HG03571 (cell line): Measurements from ENCODE around the gene DACH1.

ENCODE experiments used
- ATAC-seq: cut with Tn5 transposase; IDR thresholded peaks from one replicate; pipeline ENCODE4 v1.9.1; 2021; ENCODE audit not compliant: unreplicated experiment

DACH1 gene

GRCh38 chr13:71513411-71514033 is 353.5 kb downstream of the DACH1 start:
- ATAC-seq: no peak

GRCh38 chr13:71503781-71504180 is 363.2 kb downstream of the DACH1 start:
- ATAC-seq: no peak

DNA sequence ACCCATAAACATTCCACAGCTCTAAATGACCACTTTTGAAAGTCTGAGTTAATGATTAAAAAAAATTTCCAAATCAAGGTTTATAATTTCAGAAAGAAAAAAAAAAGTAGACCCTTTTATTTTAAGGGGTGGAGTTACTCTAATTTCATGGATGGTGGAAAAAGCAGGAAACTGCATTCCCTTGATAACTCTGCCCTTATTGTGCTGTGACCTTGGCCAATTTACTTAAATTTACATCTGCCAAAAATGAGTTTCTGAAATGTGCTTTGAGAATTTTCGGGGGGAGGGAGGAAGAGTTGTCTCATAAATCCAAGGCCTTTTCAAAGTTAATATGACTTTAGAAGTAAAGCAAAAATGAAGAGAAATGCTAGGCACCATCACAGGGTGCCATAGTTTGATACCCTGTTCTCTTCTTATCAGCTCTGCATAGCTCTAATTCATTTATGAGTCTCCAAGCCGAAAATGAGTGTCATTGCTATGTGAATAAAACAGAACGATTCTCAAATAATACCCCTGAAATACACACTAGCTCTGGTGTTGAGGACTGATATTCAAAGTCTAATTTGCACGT is 367.0 kb downstream of the DACH1 start:
- ATAC-seq: no peak

DNA sequence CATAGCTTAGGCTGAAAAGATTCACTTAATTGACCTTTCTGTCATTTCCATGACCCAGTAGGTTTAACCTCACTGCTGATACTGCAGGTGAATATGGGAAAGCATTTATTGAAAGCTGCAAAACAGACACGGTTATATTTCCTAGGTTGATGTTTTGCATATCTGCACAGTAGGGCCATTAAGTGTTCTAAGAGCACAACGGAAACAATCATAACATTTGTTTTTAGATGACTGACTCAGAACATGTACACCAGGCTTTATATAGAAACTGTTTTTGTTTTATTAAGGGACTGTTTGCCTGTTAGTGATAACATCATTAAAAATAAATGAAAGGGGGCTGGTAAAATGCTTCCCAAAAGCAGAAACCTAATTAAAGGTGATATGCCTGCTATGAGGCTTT is 367.8 kb downstream of the DACH1 start:
- ATAC-seq: no peak

DNA sequence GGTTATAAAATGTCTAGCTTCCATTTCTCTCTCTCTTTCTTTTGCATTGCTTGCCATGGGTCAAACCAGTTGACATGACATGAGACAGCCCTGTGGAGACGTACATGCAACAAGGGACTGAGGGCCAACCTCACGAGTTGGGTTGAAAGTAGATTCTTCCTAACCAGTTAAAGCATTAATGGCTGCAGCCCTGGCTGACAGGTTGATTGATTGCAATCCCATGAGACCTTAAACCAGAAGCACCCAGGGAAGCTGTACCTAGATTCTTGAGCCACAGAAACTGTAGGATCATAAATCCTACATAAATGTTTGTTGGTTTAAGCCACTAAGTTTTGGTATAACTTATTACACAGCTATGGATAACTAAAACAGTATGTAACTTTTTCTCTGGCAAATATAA is 373.8 kb downstream of the DACH1 start:
- no peak for ATAC-seq

GRCh38 chr13:71492346-71492871 is 374.6 kb downstream of the DACH1 start:
- no peak for ATAC-seq

GRCh38 chr13:71491010-71491409 is 376.0 kb downstream of the DACH1 start:
- ATAC-seq: no peak

- ATAC-seq: no peak
These were observed 378.0 kb downstream of the DACH1 start for GRCh38 chr13:71489041-71489440.

DNA sequence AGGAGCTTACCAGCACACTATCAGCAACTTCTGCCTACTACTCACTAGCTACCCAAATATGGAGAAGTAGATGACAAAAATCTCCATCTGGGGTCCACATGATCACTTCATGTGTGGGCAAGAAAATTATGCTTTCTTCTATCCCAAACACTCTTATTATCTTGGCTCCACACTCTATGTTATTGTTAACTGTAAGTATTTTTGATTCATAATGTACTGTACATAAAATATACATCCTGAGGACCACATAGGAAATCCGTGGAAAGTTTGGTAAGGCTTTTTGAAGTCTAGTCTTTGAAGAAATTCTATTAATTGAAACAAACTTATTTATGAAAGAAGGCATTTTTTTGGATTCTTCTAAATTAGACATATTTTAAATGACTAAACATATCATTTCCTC is 378.8 kb downstream of the DACH1 start:
- ATAC-seq: no peak

GRCh38 chr13:71485913-71486312 is 381.1 kb downstream of the DACH1 start:
- no peak for ATAC-seq

DNA sequence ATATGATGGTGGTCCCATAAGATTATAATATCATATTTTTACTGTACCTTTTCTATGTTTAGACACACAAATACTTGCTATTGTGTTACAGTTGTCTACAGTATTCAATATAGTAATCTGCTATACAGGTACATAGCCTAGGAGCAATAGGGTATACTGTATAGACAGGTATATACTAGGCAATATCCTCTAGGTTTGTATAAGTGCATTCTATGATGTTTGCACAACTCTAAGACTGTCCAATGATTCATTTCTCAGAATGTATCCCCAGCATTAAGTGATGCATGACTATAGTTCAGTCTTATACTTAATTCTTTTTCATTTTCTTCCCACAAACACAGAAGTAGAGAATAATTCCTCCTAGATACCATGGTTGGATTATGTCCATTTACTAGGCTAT is 383.3 kb downstream of the DACH1 start:
- ATAC-seq: no peak

DNA sequence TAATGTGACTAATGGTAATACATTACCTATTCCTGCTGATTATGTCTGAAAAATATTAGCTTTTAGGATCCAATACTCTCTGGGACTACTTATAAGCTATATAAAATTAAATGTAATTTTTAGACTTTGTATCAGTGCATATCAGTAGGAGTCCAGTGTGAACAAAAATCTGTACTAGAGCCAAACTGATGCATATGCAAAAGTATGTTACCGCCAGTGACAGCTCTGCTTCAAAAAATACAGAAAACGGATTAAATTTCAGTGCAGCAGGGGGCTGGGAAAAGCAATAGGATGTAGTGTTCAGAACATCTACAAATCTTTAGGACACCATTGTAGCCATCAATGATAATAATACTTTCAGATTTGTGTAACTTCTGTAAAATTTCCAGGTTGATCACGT is 385.5 kb downstream of the DACH1 start:
- no peak for ATAC-seq

- ATAC-seq: no peak
These were observed 386.0 kb downstream of the DACH1 start for GRCh38 chr13:71481046-71481445.

DNA sequence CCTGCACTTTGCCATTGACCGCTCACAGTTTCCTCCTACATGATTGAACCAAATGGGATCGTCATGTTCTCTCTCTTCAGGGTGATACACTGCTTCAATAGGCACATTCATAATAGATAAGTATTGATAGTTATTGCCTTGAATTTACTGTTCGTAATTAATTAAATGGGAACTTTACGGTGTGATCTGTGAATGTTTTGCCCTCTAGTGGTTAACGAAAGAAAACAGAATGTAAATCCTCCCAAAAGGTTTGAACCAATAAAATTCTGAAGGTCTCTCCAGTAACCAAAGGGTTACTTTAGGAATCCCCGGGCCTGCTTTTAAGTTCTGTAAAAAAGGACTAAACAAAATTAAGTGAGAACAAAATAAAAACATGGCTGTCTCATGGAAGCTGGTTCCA is 389.3 kb downstream of the DACH1 start:
- no peak for ATAC-seq

GRCh38 chr13:71474936-71475335 is 392.1 kb downstream of the DACH1 start:
- ATAC-seq: no peak

DNA sequence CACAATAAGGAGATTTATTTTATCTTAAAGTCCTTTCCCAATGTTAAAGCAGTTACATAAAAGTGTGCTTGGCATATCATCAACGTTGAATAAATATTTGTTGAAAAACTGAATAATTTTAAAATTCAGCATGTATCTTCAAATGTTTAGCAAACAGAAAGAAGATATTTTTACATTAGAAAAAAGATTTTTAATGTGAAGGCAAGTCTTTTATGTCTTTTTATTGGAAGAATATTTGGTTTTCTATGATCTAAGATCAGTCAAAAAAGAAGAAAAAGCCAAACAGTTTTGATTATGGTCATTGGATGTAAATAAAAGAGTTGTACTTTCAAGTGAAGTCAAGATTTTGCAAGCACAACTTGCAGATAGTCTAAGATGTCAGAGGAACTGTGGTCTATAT is 397.4 kb downstream of the DACH1 start:
- no peak for ATAC-seq

DNA sequence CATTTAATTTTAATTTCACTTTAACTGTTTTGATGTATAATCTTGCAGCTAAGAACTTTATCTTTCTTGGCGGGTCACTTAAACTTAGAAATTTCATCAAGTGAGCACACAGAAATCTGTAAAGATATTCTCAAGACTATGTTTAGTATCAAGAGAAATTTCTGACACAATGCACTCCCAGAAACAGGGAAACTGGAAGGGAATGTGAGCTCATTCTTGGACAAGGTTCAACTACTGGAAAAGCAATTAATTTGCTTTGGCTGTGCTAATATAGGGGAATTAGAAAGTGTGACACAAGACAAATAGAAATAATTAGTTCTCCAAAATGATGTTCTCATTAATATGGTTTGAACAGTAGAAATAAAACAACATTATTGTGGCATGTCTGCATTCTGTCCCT is 402.3 kb downstream of the DACH1 start:
- ATAC-seq: no peak

DNA sequence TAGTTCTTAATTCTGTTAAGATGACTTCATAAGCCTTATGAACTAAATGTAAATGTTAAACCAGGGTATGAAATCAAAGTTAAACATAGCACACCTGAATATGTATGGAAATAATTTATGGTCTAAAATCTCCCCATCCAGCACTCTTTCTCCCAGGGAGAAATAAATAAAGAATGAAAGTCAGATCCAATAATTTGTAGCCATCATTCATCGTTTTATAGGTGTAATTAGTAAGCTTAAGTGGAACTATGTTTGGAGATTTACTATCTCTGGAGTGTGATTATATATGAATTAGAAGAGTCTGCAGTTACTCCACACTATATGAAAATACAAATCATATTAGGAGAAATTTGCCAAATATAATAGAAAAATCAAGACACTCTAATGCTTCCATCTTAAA is 405.1 kb downstream of the DACH1 start:
- no peak for ATAC-seq

DNA sequence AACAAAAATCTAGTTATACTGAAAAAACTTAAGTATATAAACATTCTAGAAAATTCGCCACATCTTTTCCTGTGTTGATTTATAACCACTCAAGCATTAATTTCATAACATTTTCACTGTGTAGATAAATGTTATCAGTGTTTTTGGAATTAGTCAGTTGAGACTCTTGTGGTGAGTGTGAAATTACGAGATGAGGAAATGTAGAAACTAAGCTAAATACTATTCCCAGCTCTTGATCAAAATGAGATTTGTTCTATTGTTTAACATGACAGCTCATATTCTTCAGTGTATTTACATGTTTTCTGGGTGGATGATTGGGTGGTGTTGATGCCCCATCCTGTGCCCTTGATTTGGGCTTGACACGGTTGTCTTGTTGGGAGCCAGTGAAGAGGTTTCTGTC is 406.8 kb downstream of the DACH1 start:
- no peak for ATAC-seq

DNA sequence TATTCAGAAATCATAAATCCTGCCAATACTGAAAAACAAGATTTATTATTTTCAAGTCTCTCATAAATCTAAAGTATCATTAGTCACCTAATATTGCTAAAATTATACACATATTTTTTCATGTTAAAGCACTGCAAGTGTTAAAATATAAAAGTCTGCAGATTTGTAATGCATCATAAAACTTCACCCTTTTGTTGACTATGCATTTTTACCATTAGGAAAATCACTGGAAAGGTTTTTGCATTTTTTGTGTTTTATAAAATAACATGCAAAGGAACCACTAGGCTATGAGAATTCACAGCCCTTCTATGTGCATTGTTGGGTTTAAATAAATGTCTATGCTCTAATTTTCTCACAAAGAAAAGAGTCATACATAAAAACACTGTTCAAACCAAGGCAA is 407.3 kb downstream of the DACH1 start:
- ATAC-seq: no peak

GRCh38 chr13:71457645-71458044 is 409.4 kb downstream of the DACH1 start:
- ATAC-seq: no peak

GRCh38 chr13:71456136-71456535 is 410.9 kb downstream of the DACH1 start:
- no peak for ATAC-seq

GRCh38 chr13:71454509-71454908 is 412.5 kb downstream of the DACH1 start:
- no peak for ATAC-seq
